GM19324 (cell line): ENCODE measurements around the gene MAN1C1.
A peak's percentile ranks its signal among the peaks of the same experiment; 100 is the strongest.

Experiments
- ATAC-seq: cut with Tn5 transposase; IDR thresholded peaks from one replicate; pipeline ENCODE4 v1.9.1; 2021; ENCODE audit warnings: mild to moderate bottlenecking, moderate library complexity; ENCODE audit not compliant: unreplicated experiment, low FRiP score

Gene MAN1C1

DNA sequence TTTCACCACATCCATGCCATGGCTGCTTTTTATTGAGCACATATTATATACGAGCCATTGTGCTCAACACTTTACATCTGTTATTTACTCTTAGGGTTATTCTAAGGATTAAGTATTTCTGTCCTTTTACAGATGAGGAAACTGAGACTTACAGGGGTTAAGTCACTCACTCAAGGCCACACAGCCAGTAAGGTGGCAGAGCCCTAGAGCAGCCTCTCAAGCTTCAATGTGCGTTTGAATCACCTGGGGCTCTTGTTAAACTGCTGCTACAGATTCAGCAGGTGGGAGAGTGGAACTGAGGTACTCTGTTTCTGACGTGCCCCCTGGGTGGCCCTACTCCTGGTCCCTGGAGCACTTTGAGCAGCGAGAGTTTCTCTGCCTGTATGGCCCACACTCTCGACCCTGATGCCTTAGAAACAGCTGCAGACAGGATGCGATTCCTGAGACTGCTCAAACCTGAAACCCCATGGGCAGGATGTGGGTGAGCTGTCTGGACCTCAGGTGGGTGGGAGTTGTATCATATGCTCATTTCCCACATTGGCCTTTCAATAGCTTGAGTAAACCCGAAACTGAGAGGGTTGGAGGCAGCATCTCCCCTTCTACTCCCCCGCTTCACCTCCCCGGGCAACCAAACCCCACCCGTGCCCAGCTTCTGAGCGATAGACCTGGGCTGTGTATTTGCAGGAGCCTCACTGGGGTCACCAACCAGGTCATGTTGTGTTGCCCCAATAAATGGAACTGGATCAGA lies 59.3 kb downstream of the MAN1C1 start:
- ATAC-seq, result peak; percentile 77

DNA sequence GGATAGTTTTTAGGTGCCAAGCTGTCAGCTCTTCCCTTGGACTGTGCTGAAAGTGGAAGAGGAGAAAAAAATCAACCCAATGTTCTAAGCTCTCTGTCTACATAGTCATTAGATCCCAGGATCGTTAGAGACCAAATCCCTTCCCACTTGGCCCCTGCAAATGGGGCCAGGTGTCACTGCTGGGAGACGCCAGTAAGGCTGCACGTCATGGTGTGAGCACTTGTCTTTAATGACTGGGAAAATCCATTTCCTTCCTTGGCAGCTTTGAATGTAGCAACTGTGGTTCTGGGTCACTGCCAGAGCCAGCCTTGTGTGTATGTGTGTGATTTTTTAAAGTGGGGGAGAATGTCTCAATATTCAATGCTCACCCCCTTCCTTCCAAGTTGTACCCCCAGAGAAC lies 59.9 kb downstream of the MAN1C1 start:
- no peak for ATAC-seq

GRCh38 chr1:25677193-25677773 lies 60.7 kb downstream of the MAN1C1 start:
- ATAC-seq, result no peak

DNA sequence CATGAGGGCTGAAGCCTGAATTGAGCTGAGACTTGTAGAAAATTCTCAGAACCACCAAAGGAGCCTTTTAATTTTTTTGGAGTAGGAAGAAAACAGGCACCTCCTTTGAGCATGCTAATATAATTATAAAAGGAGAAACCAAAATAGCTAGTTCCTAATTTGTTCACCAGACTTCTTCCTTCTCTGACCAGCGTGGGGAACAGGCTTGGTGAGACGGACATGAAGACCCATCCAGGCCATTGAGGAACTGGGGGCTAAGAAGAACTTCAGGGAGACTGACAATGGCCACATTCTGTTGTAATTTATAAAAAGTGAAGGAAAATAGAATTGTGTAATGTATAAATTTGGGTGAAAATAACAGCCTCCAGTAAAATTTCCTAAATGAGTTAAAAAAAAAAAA lies 62.6 kb downstream of the MAN1C1 start:
- ATAC-seq, result no peak

DNA sequence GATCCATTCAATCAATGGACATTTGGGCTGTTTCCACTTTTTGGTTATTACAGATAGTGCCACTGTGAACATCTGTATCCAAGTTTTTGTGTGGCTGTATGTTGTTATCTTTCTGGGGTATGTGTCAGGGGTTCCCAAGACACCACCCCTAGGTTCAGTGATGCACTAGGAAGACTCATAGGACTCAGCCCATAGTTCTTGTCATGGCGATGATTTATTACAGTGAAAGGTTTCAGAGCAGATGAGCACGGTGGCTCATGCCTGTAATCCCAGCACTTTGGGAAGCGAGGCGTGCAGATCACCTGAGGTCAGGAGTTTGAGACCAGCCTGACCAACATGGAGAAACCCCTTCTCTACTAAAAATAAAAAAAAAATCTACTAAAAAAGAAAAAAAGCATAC lies 64.1 kb downstream of the MAN1C1 start:
- no peak for ATAC-seq

- ATAC-seq, result no peak
Measured at GRCh38 chr1:25682059-25682601, 65.5 kb downstream of the MAN1C1 start.

DNA sequence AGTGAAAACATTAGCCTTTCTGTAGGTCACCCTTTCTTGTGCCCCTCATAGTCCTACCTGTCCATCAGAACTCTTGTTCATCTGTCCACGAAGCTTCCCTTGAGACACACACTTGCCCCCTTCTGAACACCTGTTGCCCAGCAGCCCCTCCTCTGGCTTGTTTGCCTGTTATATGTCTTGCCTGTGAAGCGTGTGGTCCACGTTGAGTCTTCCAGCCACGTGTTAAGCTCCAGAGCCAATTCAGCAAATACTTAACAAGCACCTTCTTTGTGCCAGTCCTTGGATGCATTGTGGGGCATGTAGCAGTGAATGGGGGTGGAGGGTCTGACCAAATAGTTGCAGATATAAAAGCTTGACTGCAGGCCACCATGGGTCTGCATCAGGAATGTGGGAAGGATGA lies 66.6 kb downstream of the MAN1C1 start:
- ATAC-seq, result no peak

GRCh38 chr1:25683731-25684130 lies 67.1 kb downstream of the MAN1C1 start:
- ATAC-seq, result no peak

DNA sequence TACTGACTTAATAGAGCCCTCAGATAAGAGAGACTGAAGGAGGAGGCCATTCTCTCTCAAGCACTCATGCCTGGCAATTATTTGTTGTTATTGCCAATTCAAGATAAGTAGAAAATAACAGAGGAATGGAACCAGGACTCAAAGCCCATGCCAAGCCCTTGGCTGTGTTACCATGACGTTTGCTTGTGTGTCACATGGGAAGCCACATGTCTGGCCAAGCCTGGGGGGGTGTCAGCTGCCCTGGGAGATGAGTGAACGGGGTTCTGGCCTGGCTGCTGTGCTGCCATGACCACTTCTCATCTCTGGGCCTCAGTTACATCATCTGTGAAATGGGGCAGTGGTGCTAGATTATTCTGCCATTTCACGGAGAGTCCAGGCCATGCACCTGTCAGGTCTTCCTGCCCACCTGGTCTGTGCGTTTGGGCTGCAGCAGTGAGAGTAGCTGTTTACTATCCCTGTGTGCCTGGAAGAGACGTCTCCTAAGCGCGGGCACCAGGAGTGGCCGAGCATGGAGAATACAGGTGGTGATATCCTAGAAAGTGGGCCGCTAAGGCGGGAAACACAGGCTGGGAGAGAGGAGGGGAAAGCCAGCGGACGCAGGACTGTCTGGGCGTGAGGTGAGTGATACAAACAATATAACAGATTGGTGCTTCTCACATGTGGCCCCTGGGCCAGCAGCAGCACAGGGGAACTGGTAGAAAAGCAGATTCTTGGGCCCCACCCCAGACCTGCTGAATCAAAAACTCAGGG lies 67.8 kb downstream of the MAN1C1 start:
- ATAC-seq, result no peak

- no peak for ATAC-seq
Measured at GRCh38 chr1:25685211-25685750, 68.7 kb downstream of the MAN1C1 start.

- no peak for ATAC-seq
Measured at GRCh38 chr1:25685938-25686665, 69.5 kb downstream of the MAN1C1 start.

DNA sequence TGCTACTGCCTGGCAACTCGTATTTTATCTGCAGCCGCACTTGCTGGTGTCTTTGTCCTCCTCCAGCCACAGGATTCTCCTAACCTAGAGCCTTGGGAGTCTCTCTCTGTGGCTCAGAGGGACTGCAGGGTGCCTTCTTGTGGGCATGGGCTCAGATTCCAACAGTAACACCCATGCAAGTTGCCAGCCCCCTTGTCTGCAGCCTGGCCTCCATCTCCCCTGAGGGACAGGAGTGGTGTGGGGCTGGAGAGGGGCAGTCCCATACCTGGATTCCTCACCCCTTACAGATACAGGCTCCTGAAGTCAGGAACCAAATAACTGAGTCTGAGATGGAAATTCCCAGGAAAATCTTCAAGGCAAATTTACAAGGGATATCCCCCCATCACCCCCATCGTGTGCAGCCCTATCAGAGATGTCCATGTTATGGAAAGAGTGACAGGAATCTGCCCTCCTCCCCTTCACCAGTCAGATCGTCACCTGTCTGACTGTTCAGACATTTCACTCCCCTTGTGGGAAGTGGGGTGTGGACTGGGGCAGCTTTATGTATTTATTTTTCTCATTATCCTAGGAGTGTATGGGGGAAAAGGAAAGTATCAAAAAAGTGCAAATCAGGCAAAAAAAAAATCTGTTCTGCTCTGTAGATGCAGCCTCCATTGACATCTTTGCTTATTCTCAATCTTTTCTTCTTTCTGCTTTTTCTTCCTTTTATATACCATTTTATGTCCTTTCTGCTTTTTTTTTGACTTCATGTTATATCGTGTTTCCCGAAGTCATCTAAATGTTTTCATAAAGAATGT lies 70.8 kb downstream of the MAN1C1 start:
- ATAC-seq, result no peak

GRCh38 chr1:25688390-25689119 lies 72.0 kb downstream of the MAN1C1 start:
- no peak for ATAC-seq

DNA sequence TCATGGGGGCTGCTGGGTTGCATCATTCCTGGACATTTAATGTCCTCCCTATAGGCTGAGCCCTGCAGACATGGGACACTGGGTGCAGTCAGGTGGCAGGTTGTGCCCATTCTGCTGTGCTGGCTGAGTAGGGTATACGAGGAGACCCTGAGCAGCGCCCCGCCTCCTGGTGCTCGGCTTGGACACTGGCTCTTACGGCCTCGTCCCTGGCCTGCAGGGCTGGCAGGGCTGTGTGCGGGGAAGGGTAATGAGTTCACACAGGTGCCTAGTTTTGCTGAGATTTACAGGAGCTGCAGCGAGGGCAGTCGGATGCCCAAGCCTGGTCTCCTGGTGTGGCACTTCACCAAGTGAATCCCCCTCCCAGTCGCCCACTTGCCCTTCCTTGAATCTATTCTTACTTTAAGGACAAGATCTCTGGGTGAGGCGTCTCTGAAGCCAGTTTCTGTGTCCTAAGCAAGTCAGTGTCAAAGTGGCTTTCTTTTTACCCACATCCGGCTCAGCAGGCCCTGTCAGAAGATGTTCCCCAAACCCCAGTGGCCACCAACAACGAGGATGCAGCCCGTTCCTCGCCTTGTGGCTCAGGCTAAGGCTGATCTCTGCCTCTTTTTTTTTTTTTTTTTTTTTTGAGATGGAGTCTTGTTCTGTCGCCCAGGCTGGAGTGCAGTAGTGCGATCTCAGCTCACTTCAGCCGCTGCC lies 73.2 kb downstream of the MAN1C1 start:
- ATAC-seq, result no peak

GRCh38 chr1:25690396-25690956 lies 73.9 kb downstream of the MAN1C1 start:
- no peak for ATAC-seq

DNA sequence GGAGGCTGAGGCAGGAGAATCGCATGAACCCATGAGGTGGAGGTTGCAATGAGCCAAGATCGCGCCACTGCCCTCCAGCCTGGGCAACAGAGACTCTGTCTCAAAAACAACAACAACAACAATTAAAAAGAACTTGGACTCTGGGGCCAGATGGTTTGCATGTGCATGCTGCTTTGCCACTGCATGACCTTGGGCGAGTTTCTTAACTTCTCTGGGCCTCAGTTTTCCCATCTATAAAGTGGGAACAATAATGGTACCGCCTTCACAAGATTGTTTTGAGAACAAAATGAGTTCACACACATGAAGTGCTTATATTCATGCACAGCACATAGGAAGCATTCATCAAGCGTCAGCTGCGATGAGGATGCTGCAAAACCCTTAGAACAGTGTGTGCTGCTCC lies 74.6 kb downstream of the MAN1C1 start:
- ATAC-seq, result no peak

- ATAC-seq, result no peak
Measured at GRCh38 chr1:25692560-25692959, 76.0 kb downstream of the MAN1C1 start.
